ENCODE data around the gene MCRIP2. TPM values are rescaled to one million over a fixed set of nuclear protein-coding genes. Genes with fewer than 3 reads are reported as not detected.
A peak's percentile ranks its signal among the peaks of the same experiment; 100 is the strongest.

The MCRIP2 gene
- total and polyA plus RNA-seq, 9 of the 15 experiments (the other 6 are each of a cell fraction or from before 2014, with no cell fraction given): 0.80 to 120 (median 35.2) TPM

- TF ChIP-seq GMEB1 (CRISPR knock-in tag; IDR thresholded peaks at IDR 0.05): no peak
Observed at GRCh38 chr16:680967-681745, 39.5 kb downstream of the MCRIP2 start (continued).

GRCh38 chr16:681746-682427 is 40.3 kb downstream of the MCRIP2 start:
- peak; percentile 11 for ATAC-seq
- DNase-seq (ENCODE audit: extremely low read depth in 1 of 4, low spot score in 3 of 4): peak in 3 of 4 experiments; percentile 29 to 89 (median 62)
- FAIRE-seq: peak; percentile 82
- Histone ChIP-seq H3K36me3 (ENCODE audit: control insufficient read depth, insufficient read depth, low read length) (peaks cover 55% of the 10 kb centered on the region), H3K79me2 (ENCODE audit: control insufficient read depth, insufficient read depth, low read length) (peaks cover 41% of the 10 kb centered on the region), H3K9me3 (replicated peaks; ENCODE audit: control insufficient read depth, insufficient read depth, low read depth, low read length) (no peaks in the 10 kb centered on the region), H4K20me1 (replicated peaks; ENCODE audit: control insufficient read depth, insufficient read depth, low read length) (peaks cover 21% of the 10 kb centered on the region), H3K4me1 (replicated peaks in 1 of 2; ENCODE audit: control insufficient read depth in 2 of 2, insufficient read depth in 2 of 2, low read length in 2 of 2) (peaks cover 33 to 98% of the 10 kb centered on the region in 2 experiments), H3K4me2 (ENCODE audit: insufficient read depth, low read length) (peak overlapping the region; percentile 75), H3K9ac (ENCODE audit: insufficient read depth in 1 of 2, low read depth in 2 of 2, low read length in 2 of 2) (peak overlapping the region; percentile 83 to 98), H3K27ac (ENCODE audit: extremely low read depth, low read depth, low read length) (peak overlapping the region; percentile 89), H2AFZ (ENCODE audit: low read depth, low read length) (no peak overlapping the region), H3K27me3 (ENCODE audit: control insufficient read depth in 2 of 2, insufficient read depth in 2 of 2, low read length in 2 of 2) (no peaks in the 10 kb centered on the region), H3K4me3 (peak overlapping the region; percentile 98), H3K9me1 (ENCODE audit: control insufficient read depth, insufficient read depth, low read length) (peaks cover 11% of the 10 kb centered on the region)
- no TSS peak for BruUV-seq (replicated peaks)
- 61% methylated on average over 26 of the region's 28 CpGs for WGBS (ENCODE audit: insufficient coverage, low coverage, missing lambda C conversion rate)
- intact Hi-C loops (cut with micrococcal nuclease): loop anchor here (5.0 kb wide), 1 partner anchor 285 kb away; the partner anchor contains the start of gene NME4
- CTCF ChIA-PET (ENCODE audit: low intra/inter-chr PET ratio): interaction anchor here (0.6 kb wide), 1 partner anchor 13 kb away, joined by 3 read pairs; no protein-coding TSS in a partner anchor
- POLR2A ChIA-PET: interaction anchor here (0.7 to 1.8 kb wide), 11 partner anchors 8 to 636 kb away, joined by 3 to 10 read pairs (median 4); partner anchors contain the start of genes CAPN15, METTL26, WDR24 and WFIKKN1
- in situ Hi-C loops (cut with MboI): no loop called here
- peak; percentile 98 for TF ChIP-seq NFIC (IDR thresholded peaks at IDR 0.05)
- TF ChIP-seq, protein P1, sequence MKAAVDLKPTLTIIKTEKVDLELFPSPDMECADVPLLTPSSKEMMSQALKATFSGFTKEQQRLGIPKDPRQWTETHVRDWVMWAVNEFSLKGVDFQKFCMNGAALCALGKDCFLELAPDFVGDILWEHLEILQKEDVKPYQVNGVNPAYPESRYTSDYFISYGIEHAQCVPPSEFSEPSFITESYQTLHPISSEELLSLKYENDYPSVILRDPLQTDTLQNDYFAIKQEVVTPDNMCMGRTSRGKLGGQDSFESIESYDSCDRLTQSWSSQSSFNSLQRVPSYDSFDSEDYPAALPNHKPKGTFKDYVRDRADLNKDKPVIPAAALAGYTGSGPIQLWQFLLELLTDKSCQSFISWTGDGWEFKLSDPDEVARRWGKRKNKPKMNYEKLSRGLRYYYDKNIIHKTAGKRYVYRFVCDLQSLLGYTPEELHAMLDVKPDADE (conservative IDR thresholded peaks at IDR 0.05; ENCODE audit: control insufficient read depth, low read depth, low read length): peak; percentile 42; the same call in 1 of the 2 replicates
- TF ChIP-seq, protein P2, sequence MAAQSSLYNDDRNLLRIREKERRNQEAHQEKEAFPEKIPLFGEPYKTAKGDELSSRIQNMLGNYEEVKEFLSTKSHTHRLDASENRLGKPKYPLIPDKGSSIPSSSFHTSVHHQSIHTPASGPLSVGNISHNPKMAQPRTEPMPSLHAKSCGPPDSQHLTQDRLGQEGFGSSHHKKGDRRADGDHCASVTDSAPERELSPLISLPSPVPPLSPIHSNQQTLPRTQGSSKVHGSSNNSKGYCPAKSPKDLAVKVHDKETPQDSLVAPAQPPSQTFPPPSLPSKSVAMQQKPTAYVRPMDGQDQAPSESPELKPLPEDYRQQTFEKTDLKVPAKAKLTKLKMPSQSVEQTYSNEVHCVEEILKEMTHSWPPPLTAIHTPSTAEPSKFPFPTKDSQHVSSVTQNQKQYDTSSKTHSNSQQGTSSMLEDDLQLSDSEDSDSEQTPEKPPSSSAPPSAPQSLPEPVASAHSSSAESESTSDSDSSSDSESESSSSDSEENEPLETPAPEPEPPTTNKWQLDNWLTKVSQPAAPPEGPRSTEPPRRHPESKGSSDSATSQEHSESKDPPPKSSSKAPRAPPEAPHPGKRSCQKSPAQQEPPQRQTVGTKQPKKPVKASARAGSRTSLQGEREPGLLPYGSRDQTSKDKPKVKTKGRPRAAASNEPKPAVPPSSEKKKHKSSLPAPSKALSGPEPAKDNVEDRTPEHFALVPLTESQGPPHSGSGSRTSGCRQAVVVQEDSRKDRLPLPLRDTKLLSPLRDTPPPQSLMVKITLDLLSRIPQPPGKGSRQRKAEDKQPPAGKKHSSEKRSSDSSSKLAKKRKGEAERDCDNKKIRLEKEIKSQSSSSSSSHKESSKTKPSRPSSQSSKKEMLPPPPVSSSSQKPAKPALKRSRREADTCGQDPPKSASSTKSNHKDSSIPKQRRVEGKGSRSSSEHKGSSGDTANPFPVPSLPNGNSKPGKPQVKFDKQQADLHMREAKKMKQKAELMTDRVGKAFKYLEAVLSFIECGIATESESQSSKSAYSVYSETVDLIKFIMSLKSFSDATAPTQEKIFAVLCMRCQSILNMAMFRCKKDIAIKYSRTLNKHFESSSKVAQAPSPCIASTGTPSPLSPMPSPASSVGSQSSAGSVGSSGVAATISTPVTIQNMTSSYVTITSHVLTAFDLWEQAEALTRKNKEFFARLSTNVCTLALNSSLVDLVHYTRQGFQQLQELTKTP (IDR thresholded peaks at IDR 0.05; ENCODE audit: low read depth in 1 of 2, partially characterized antibody in 2 of 2): no peak
- TF ChIP-seq, protein P3, sequence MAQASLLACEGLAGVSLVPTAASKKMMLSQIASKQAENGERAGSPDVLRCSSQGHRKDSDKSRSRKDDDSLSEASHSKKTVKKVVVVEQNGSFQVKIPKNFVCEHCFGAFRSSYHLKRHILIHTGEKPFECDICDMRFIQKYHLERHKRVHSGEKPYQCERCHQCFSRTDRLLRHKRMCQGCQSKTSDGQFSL (CRISPR knock-in tag; IDR thresholded peaks at IDR 0.05): peak; percentile 49; the same call in 1 of the 2 replicates
- TF ChIP-seq, protein P3 (tag; IDR thresholded peaks at IDR 0.05): no peak
